ENCODE results near the gene FIBIN. TPM values are rescaled to one million over a fixed set of nuclear protein-coding genes. Genes with fewer than 3 reads are reported as not detected.

FIBIN gene
- total RNA-seq, 1 experiment from 2014 or later = not detected

DNA sequence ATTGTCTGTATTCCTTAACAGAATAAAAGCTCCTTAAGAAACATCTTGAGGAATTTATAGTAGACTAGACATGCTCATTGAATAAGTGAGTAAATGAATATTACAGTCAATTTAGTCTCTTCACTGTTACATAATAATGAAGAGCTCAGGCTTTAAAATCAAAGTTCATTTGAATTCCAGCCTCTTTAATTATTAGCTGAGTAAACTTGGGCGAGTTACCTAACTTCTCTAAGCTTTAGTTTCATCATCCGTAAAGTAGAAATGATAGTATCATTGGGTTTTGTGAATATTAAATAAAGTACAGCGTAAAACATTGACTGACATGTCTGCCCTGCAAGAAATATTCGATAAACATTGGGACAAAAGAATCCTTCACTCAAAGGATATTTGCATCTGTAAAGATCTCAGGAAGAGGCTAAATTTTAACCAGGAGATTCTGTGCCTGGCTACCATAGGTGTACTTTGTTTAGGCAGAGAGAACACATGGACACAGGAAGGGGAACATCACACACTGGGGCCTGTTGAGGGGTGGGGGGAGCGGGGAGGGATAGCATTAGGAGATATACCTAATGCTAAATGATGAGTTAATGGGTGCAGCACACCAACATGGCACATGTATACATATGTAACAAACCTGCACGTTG is 31.5 kb downstream of the FIBIN start:
- no peak overlapping the region for H3K27ac ChIP-seq (ENCODE audit: low read depth, low read length)
- H3K4me3 ChIP-seq (replicated peaks in 1 of 2; ENCODE audit: low read depth in 1 of 2, low read length in 2 of 2) = no peak overlapping the region
- H3K4me1 ChIP-seq (ENCODE audit: control insufficient read depth in 1 of 2, insufficient read depth in 2 of 2, low read length in 2 of 2) = no peaks in the 10 kb centered on the region
- DNase-seq (ENCODE audit: low read depth, low spot score) (no peak), ATAC-seq (no peak)
- no peak overlapping the region for H3K9ac ChIP-seq (ENCODE audit: low read length)
- no peak overlapping the region for H2AFZ ChIP-seq (ENCODE audit: low read depth, low read length, poor library complexity, severe bottlenecking)
- no peaks in the 10 kb centered on the region for H4K20me1 ChIP-seq (ENCODE audit: insufficient read depth)
- BruUV-seq (replicated peaks) = no TSS peak
- H3K9me3 ChIP-seq (ENCODE audit: control insufficient read depth in 1 of 2, insufficient read depth in 1 of 2, low read depth in 1 of 2, low read length in 2 of 2) = no peaks in the 10 kb centered on the region
- TF ChIP-seq, protein P1, sequence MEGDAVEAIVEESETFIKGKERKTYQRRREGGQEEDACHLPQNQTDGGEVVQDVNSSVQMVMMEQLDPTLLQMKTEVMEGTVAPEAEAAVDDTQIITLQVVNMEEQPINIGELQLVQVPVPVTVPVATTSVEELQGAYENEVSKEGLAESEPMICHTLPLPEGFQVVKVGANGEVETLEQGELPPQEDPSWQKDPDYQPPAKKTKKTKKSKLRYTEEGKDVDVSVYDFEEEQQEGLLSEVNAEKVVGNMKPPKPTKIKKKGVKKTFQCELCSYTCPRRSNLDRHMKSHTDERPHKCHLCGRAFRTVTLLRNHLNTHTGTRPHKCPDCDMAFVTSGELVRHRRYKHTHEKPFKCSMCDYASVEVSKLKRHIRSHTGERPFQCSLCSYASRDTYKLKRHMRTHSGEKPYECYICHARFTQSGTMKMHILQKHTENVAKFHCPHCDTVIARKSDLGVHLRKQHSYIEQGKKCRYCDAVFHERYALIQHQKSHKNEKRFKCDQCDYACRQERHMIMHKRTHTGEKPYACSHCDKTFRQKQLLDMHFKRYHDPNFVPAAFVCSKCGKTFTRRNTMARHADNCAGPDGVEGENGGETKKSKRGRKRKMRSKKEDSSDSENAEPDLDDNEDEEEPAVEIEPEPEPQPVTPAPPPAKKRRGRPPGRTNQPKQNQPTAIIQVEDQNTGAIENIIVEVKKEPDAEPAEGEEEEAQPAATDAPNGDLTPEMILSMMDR (IDR thresholded peaks at IDR 0.05 in 2 of 3, conservative IDR thresholded peaks at IDR 0.05 in 1 of 3; ENCODE audit: borderline replicate concordance in 1 of 3, insufficient read depth in 1 of 3, low read depth in 2 of 3, low read length in 2 of 3) = no peak
- TF ChIP-seq TCF7L2 (IDR thresholded peaks at IDR 0.05; ENCODE audit: borderline replicate concordance, extremely low read depth, insufficient read depth, insufficient read length) = no peak
- intact Hi-C loops (cut with micrococcal nuclease) = no loop called here
- H3K36me3 ChIP-seq (ENCODE audit: control insufficient read depth in 1 of 2, insufficient read depth in 2 of 2, low read length in 2 of 2) = no peaks in the 10 kb centered on the region
- no peaks in the 10 kb centered on the region for H3K79me2 ChIP-seq (ENCODE audit: insufficient read depth, low read length)
- CTCF ChIA-PET = no interaction called here
- POLR2A ChIA-PET = no interaction called here
- no peak overlapping the region for H3K4me2 ChIP-seq (ENCODE audit: low read length)
- no peaks in the 10 kb centered on the region for H3K9me2 ChIP-seq (ENCODE audit: insufficient read depth)
- no peaks in the 10 kb centered on the region for H3K27me3 ChIP-seq (ENCODE audit: insufficient read depth, low read length)
- RAD21 ChIA-PET (ENCODE audit: low non-redundant PET in 1 of 2, low total read pairs in 2 of 2, uncharacterized antibody in 2 of 2, unreplicated experiment in 2 of 2) = no interaction called here

DNA sequence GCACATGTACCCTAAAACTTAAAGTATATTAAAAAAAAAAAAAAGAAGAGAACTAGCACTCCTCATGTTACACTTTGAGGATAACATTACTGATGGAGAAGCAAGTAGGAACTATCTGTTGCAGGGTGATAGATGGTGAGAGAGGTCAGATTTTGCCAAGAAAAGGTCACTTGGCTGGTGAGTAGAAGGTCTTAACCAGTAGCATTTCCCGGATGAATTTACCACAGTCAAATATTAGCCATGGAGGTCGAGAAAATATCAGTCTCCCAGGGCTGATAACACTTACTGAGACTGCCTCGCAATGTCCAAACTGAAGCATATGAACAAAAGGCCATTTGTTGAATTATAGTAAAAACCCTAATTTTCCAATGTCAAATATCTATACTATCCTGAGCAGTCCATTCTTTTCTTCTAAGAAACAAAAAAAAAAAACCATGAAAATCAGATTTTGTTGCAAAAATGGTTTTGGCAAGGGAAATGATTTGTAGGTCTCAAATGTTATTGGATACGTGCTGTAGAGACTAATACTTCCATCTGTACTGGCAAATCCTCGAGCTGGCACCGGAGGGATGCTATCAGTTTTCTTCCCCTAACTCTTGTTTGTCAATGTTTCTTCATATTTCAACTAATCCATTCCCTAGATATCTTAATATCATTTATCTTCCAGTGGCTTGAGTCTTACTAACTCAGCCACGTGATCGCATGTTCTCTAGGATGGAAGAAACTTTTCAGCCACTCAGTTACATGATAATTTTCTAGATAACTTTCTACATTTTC is 32.2 kb downstream of the FIBIN start:
- ATAC-seq (no peak), DNase-seq (ENCODE audit: low read depth, low spot score) (no peak)
- Histone ChIP-seq H4K20me1 (ENCODE audit: insufficient read depth) (no peaks in the 10 kb centered on the region), H3K4me2 (ENCODE audit: low read length) (no peak overlapping the region), H3K27me3 (ENCODE audit: insufficient read depth, low read length) (no peaks in the 10 kb centered on the region), H3K9me2 (ENCODE audit: insufficient read depth) (no peaks in the 10 kb centered on the region), H3K9ac (ENCODE audit: low read length) (no peak overlapping the region), H3K27ac (ENCODE audit: low read depth, low read length) (no peak overlapping the region), H3K9me3 (ENCODE audit: control insufficient read depth in 1 of 2, insufficient read depth in 1 of 2, low read depth in 1 of 2, low read length in 2 of 2) (no peaks in the 10 kb centered on the region), H2AFZ (ENCODE audit: low read depth, low read length, poor library complexity, severe bottlenecking) (no peak overlapping the region), H3K79me2 (ENCODE audit: insufficient read depth, low read length) (no peaks in the 10 kb centered on the region), H3K36me3 (ENCODE audit: control insufficient read depth in 1 of 2, insufficient read depth in 2 of 2, low read length in 2 of 2) (no peaks in the 10 kb centered on the region), H3K4me3 (replicated peaks in 1 of 2; ENCODE audit: low read depth in 1 of 2, low read length in 2 of 2) (no peak overlapping the region), H3K4me1 (ENCODE audit: control insufficient read depth in 1 of 2, insufficient read depth in 2 of 2, low read length in 2 of 2) (no peaks in the 10 kb centered on the region)
- ChIA-PET CTCF (no interaction called here), POLR2A (no interaction called here), RAD21 (ENCODE audit: low non-redundant PET in 1 of 2, low total read pairs in 2 of 2, uncharacterized antibody in 2 of 2, unreplicated experiment in 2 of 2) (no interaction called here)
- no TSS peak for BruUV-seq (replicated peaks)
- intact Hi-C loops (cut with micrococcal nuclease) = no loop called here
- TF ChIP-seq RAD21 (IDR thresholded peaks at IDR 0.05; ENCODE audit: low read depth) (no peak), EGR1 (IDR thresholded peaks at IDR 0.05; ENCODE audit: low read depth) (no peak), CBX3 (IDR thresholded peaks at IDR 0.05; ENCODE audit: low read depth) (no peak), CEBPB (IDR thresholded peaks at IDR 0.05; ENCODE audit: low read depth) (no peak), SRF (IDR thresholded peaks at IDR 0.05; ENCODE audit: low read depth) (no peak), ZFX (IDR thresholded peaks at IDR 0.05) (no peak), SIN3A (IDR thresholded peaks at IDR 0.05; ENCODE audit: low read depth) (no peak)
- TF ChIP-seq, protein P2, sequence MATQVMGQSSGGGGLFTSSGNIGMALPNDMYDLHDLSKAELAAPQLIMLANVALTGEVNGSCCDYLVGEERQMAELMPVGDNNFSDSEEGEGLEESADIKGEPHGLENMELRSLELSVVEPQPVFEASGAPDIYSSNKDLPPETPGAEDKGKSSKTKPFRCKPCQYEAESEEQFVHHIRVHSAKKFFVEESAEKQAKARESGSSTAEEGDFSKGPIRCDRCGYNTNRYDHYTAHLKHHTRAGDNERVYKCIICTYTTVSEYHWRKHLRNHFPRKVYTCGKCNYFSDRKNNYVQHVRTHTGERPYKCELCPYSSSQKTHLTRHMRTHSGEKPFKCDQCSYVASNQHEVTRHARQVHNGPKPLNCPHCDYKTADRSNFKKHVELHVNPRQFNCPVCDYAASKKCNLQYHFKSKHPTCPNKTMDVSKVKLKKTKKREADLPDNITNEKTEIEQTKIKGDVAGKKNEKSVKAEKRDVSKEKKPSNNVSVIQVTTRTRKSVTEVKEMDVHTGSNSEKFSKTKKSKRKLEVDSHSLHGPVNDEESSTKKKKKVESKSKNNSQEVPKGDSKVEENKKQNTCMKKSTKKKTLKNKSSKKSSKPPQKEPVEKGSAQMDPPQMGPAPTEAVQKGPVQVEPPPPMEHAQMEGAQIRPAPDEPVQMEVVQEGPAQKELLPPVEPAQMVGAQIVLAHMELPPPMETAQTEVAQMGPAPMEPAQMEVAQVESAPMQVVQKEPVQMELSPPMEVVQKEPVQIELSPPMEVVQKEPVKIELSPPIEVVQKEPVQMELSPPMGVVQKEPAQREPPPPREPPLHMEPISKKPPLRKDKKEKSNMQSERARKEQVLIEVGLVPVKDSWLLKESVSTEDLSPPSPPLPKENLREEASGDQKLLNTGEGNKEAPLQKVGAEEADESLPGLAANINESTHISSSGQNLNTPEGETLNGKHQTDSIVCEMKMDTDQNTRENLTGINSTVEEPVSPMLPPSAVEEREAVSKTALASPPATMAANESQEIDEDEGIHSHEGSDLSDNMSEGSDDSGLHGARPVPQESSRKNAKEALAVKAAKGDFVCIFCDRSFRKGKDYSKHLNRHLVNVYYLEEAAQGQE (IDR thresholded peaks at IDR 0.05; ENCODE audit: low read depth) = no peak
- TF ChIP-seq, protein P3, sequence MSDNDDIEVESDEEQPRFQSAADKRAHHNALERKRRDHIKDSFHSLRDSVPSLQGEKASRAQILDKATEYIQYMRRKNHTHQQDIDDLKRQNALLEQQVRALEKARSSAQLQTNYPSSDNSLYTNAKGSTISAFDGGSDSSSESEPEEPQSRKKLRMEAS (IDR thresholded peaks at IDR 0.05) = no peak
